Measurements from ENCODE around the gene GALNS.

GRCh38 chr16:88869673-88869980 lies 12.9 kb upstream of the GALNS start:
- TF ChIP-seq CTCF (IDR thresholded peaks at IDR 0.05) (no peak), POLR2A (IDR thresholded peaks at IDR 0.05) (no peak), EP300 (IDR thresholded peaks at IDR 0.05) (no peak)
